Nephron progenitor cell (in vitro differentiated cells): ENCODE measurements around the gene ZNRF1.

Experiments
- DNase-seq: peaks from one replicate; pipeline ENCODE4 v3.0.0; 2021
- H3K27ac Mint-ChIP-seq: 2 replicates; pipeline ENCODE4 v1.8.0; 2021; ENCODE audit warnings: mild to moderate bottlenecking, moderate library complexity, mixed read lengths
- H3K27me3 Mint-ChIP-seq: 2 replicates; pipeline ENCODE4 v1.8.0; 2021; ENCODE audit warnings: mild to moderate bottlenecking, low read depth, mixed read lengths; ENCODE audit not compliant: poor library complexity
- H3K36me3 Mint-ChIP-seq: 2 replicates; pipeline ENCODE4 v1.8.0; 2021; ENCODE audit warnings: low read depth, mixed read lengths
- H3K4me1 Mint-ChIP-seq: 2 replicates; pipeline ENCODE4 v1.8.0; 2021; ENCODE audit warnings: mixed read lengths
- H3K4me3 Mint-ChIP-seq: 2 replicates; pipeline ENCODE4 v1.8.0; 2021; ENCODE audit warnings: mild to moderate bottlenecking, moderate library complexity, mixed read lengths
- H3K9me3 Mint-ChIP-seq: 2 replicates; pipeline ENCODE4 v1.8.0; 2021; ENCODE audit warnings: mild to moderate bottlenecking, moderate library complexity, mixed read lengths
- TF ChIP-seq, protein P1 (sequence below): fragments of 200-600 bp; sonication (generic); IDR thresholded peaks from 2 replicates; pipeline ENCODE4 v1.5.0; 2021; ENCODE audit warnings: antibody characterized with exemption

Gene ZNRF1

DNA sequence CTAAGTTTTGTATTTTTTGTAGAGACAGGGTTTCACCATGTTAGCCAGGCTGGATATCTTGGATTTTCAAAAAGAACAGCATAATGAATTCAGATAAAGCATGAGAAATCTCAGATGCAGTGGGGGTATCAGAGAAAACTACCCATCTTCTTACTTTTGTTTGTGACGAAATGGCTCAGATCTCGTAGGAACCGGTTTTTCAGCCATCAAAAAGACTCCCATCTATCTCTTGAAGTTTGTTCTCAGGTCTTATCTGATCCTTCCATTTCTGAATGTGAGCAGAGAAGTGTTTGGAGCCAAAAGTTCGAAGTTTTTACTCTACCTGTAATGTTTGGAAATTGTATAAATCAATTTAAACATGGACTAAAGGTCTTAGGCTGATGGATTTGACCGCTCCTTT lies 60.6 kb downstream of the ZNRF1 start:
- peaks cover 7% of the 10 kb centered on the region for H3K9me3 Mint-ChIP-seq
- TF ChIP-seq, protein P1, sequence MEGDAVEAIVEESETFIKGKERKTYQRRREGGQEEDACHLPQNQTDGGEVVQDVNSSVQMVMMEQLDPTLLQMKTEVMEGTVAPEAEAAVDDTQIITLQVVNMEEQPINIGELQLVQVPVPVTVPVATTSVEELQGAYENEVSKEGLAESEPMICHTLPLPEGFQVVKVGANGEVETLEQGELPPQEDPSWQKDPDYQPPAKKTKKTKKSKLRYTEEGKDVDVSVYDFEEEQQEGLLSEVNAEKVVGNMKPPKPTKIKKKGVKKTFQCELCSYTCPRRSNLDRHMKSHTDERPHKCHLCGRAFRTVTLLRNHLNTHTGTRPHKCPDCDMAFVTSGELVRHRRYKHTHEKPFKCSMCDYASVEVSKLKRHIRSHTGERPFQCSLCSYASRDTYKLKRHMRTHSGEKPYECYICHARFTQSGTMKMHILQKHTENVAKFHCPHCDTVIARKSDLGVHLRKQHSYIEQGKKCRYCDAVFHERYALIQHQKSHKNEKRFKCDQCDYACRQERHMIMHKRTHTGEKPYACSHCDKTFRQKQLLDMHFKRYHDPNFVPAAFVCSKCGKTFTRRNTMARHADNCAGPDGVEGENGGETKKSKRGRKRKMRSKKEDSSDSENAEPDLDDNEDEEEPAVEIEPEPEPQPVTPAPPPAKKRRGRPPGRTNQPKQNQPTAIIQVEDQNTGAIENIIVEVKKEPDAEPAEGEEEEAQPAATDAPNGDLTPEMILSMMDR, result no peak
- peaks cover 43% of the 10 kb centered on the region for H3K4me1 Mint-ChIP-seq
- no peaks in the 10 kb centered on the region for H3K27me3 Mint-ChIP-seq
- no peak overlapping the region for H3K4me3 Mint-ChIP-seq
- no peak for DNase-seq
- peaks cover 43% of the 10 kb centered on the region for H3K36me3 Mint-ChIP-seq
- no peak overlapping the region for H3K27ac Mint-ChIP-seq

DNA sequence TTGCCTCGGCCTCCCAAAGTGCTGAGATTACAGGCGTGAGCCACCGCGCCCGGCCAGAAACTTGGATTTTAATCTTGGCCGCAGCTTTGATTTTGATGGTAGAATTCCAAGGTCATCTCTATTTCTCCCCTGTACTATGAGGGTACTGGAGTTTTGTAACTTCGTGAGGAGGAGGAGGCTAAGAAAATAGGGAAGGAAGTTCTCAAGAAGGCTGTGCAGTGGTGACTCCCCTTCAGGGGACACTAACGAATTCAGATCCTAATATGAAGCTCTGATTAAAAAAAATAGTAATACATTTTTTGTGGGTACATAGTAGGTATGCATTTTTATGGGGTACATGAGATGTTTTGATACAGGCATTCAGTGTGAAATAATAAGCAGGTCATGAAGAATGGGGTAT lies 61.9 kb downstream of the ZNRF1 start:
- Mint-ChIP-seq H3K4me1 (peaks cover 51% of the 10 kb centered on the region), H3K27me3 (no peaks in the 10 kb centered on the region), H3K9me3 (peaks cover 7% of the 10 kb centered on the region), H3K27ac (no peak overlapping the region), H3K4me3 (no peak overlapping the region), H3K36me3 (peaks cover 37% of the 10 kb centered on the region)
- TF ChIP-seq, protein P1, result no peak
- DNase-seq, result no peak

DNA sequence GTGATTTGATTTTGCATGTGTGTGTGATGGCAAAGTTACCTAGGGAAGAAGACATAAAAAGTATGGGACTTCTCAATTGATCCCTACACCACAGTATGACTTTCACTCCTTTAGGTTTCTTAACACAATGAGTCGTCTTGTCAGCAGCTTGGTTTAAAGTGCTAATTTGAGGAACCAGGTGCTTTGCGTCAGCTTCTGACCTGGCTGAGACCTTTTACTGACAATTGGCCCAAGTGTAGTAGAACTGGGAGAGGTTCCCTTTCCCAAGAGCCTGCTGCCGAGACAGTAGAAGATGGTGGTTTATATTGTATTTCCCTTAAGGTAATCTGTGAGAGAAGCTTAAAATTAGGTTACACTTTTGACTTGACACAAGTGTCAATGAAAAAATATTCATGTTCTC lies 62.8 kb downstream of the ZNRF1 start:
- peaks cover 50% of the 10 kb centered on the region for H3K4me1 Mint-ChIP-seq
- H3K27me3 Mint-ChIP-seq, result no peaks in the 10 kb centered on the region
- no peak overlapping the region for H3K4me3 Mint-ChIP-seq
- no peak for DNase-seq
- H3K27ac Mint-ChIP-seq, result peak overlapping the region; percentile 74
- TF ChIP-seq, protein P1, result no peak
- H3K9me3 Mint-ChIP-seq, result peaks cover 7% of the 10 kb centered on the region
- peaks cover 29% of the 10 kb centered on the region for H3K36me3 Mint-ChIP-seq

- H3K27me3 Mint-ChIP-seq, result no peaks in the 10 kb centered on the region
- peak overlapping the region; percentile 49 for H3K27ac Mint-ChIP-seq
These were observed 63.5 kb downstream of the ZNRF1 start for GRCh38 chr16:75062135-75062975.

DNA sequence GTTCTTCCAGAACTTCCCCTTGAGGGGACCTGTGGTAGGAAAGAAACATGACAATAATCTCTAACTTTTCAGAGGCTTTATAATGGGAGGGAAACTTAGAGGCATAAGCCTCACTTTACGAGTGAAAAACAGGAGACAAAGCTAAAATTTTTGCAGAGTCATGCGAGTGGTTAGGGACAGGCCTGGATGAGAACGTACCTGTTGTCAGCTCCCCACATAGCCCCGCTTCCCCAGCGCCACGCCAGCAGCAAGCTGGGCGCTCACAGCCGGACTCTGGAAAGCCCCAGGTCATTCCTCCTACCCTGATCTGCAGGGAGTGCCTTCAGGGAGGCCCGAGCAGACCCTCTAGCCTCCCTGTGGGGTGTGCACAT lies 64.1 kb downstream of the ZNRF1 start:
- Mint-ChIP-seq H3K27me3 (no peaks in the 10 kb centered on the region), H3K4me3 (no peak overlapping the region), H3K36me3 (peaks cover 29% of the 10 kb centered on the region), H3K9me3 (peaks cover 7% of the 10 kb centered on the region), H3K27ac (peak overlapping the region; percentile 49), H3K4me1 (peaks cover 63% of the 10 kb centered on the region)
- no peak for DNase-seq
- TF ChIP-seq, protein P1, result no peak

More at GRCh38 chr16:75062135-75062975, 63.5 kb downstream of the ZNRF1 start:
- Mint-ChIP-seq H3K36me3 (peaks cover 29% of the 10 kb centered on the region), H3K9me3 (peaks cover 7% of the 10 kb centered on the region), H3K4me1 (peaks cover 57% of the 10 kb centered on the region), H3K4me3 (no peak overlapping the region)
- TF ChIP-seq, protein P1, result no peak
- DNase-seq, result no peak
